Measurements from ENCODE around the gene PELO.

- TF ChIP-seq CTCF (IDR thresholded peaks at IDR 0.05) (no peak), REST (IDR thresholded peaks at IDR 0.05; ENCODE audit: insufficient read depth in 1 of 2, low read depth in 2 of 2, low read length in 1 of 2) (no peak), POLR2AphosphoS5 (IDR thresholded peaks at IDR 0.05; ENCODE audit: low read depth, low read length) (no peak), SIN3A (IDR thresholded peaks at IDR 0.05; ENCODE audit: borderline replicate concordance, insufficient read depth, low read depth, low read length) (no peak), TCF7L2 (IDR thresholded peaks at IDR 0.05; ENCODE audit: low read depth, low read length) (no peak)
Measured at GRCh38 chr5:52809884-52810283, 22.2 kb downstream of the PELO start.
